ENCODE data around the gene ABLIM3.

DNA sequence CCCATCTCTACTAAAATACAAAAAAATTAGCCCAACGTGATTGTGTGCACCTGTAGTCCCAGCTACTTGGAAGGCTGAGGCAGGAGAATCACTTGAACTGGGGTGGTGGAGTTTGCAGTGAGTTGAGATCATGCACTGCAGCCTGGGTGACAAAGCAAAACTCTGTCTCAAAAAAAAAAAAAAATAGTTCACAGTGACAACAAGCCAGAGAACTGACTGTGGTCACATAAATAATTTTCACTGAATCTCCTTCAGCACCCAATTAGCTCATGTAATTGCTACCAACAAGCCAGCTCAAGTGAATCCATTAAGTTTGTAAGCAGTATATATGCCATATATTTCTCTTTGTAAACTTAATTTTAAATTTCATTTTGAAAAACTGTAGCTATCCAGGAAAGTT is 115.8 kb downstream of the ABLIM3 start:
- TF ChIP-seq SUZ12 (IDR thresholded peaks at IDR 0.05; ENCODE audit: extremely low read depth, insufficient read depth, insufficient read length) (no peak), YY1 (IDR thresholded peaks at IDR 0.05; ENCODE audit: insufficient read depth, insufficient read length) (no peak)
